Measurements from ENCODE around the gene LY9.
A peak's percentile ranks its signal among the peaks of the same experiment; 100 is the strongest.

LY9 gene

GRCh38 chr1:160795951-160796383 lies at the start of gene LY9:
TSS of gene LY9 (plus strand) at chr1:160796174. CDS start at chr1:160796188, 14 bp downstream.
- H3K27me3 ChIP-seq (ENCODE audit: insufficient read depth, insufficient read length): no peaks in the 10 kb centered on the region
- no peaks in the 10 kb centered on the region for H3K36me3 ChIP-seq (ENCODE audit: insufficient read depth, insufficient read length, low read length)
- no peak within 1 kb of the TSS for H3K4me3 ChIP-seq (ENCODE audit: insufficient read length, low read depth)
- H3K4me1 ChIP-seq (ENCODE audit: insufficient read depth, insufficient read length): no peaks in the 10 kb centered on the region
- no peak for DNase-seq (ENCODE audit: low read depth, low spot score)
- H3K9ac ChIP-seq (ENCODE audit: insufficient read length, low read depth): no peak within 1 kb of the TSS
- TF ChIP-seq ZNF274 (IDR thresholded peaks at IDR 0.05; ENCODE audit: low read depth, low read length) (no peak), YY1 (IDR thresholded peaks at IDR 0.05; ENCODE audit: insufficient read depth, insufficient read length) (no peak), SUZ12 (IDR thresholded peaks at IDR 0.05; ENCODE audit: extremely low read depth, insufficient read depth, insufficient read length) (no peak)
- H3K9me3 ChIP-seq (ENCODE audit: insufficient read depth, low read length): no peaks in the 10 kb centered on the region

GRCh38 chr1:160746836-160747500 lies 49.0 kb upstream of the LY9 start:
- Histone ChIP-seq H3K27me3 (ENCODE audit: insufficient read depth, insufficient read length) (no peaks in the 10 kb centered on the region), H3K36me3 (ENCODE audit: insufficient read depth, insufficient read length, low read length) (no peaks in the 10 kb centered on the region), H3K4me1 (ENCODE audit: insufficient read depth, insufficient read length) (no peaks in the 10 kb centered on the region), H3K4me3 (ENCODE audit: insufficient read length, low read depth) (no peak overlapping the region), H3K9me3 (ENCODE audit: insufficient read depth, low read length) (no peaks in the 10 kb centered on the region), H3K9ac (ENCODE audit: insufficient read length, low read depth) (no peak overlapping the region)
- DNase-seq (ENCODE audit: low read depth, low spot score): peak; percentile 49
- TF ChIP-seq SUZ12 (IDR thresholded peaks at IDR 0.05; ENCODE audit: extremely low read depth, insufficient read depth, insufficient read length) (no peak), ZNF274 (IDR thresholded peaks at IDR 0.05; ENCODE audit: low read depth, low read length) (no peak), YY1 (IDR thresholded peaks at IDR 0.05; ENCODE audit: insufficient read depth, insufficient read length) (no peak)

- Histone ChIP-seq H3K4me1 (ENCODE audit: insufficient read depth, insufficient read length) (no peaks in the 10 kb centered on the region), H3K36me3 (ENCODE audit: insufficient read depth, insufficient read length, low read length) (no peaks in the 10 kb centered on the region), H3K9me3 (ENCODE audit: insufficient read depth, low read length) (no peaks in the 10 kb centered on the region), H3K4me3 (ENCODE audit: insufficient read length, low read depth) (no peak overlapping the region), H3K27me3 (ENCODE audit: insufficient read depth, insufficient read length) (no peaks in the 10 kb centered on the region), H3K9ac (ENCODE audit: insufficient read length, low read depth) (no peak overlapping the region)
- TF ChIP-seq YY1 (IDR thresholded peaks at IDR 0.05; ENCODE audit: insufficient read depth, insufficient read length): no peak
- no peak for DNase-seq (ENCODE audit: low read depth, low spot score)
Measured at GRCh38 chr1:160747717-160748116, 48.3 kb upstream of the LY9 start.

- H3K9me3 ChIP-seq (ENCODE audit: insufficient read depth, low read length): no peaks in the 10 kb centered on the region
- no peaks in the 10 kb centered on the region for H3K36me3 ChIP-seq (ENCODE audit: insufficient read depth, insufficient read length, low read length)
- no peak for TF ChIP-seq YY1 (IDR thresholded peaks at IDR 0.05; ENCODE audit: insufficient read depth, insufficient read length)
- TF ChIP-seq SUZ12 (IDR thresholded peaks at IDR 0.05; ENCODE audit: extremely low read depth, insufficient read depth, insufficient read length): no peak
- TF ChIP-seq ZNF274 (IDR thresholded peaks at IDR 0.05; ENCODE audit: low read depth, low read length): no peak
- H3K4me3 ChIP-seq (ENCODE audit: insufficient read length, low read depth): no peak overlapping the region
- H3K4me1 ChIP-seq (ENCODE audit: insufficient read depth, insufficient read length): no peaks in the 10 kb centered on the region
- H3K9ac ChIP-seq (ENCODE audit: insufficient read length, low read depth): no peak overlapping the region
- no peak for DNase-seq (ENCODE audit: low read depth, low spot score)
- no peaks in the 10 kb centered on the region for H3K27me3 ChIP-seq (ENCODE audit: insufficient read depth, insufficient read length)
Measured at GRCh38 chr1:160748181-160748877, 47.6 kb upstream of the LY9 start.

- no peak for DNase-seq (ENCODE audit: low read depth, low spot score)
- Histone ChIP-seq H3K27me3 (ENCODE audit: insufficient read depth, insufficient read length) (no peaks in the 10 kb centered on the region), H3K4me1 (ENCODE audit: insufficient read depth, insufficient read length) (no peaks in the 10 kb centered on the region), H3K36me3 (ENCODE audit: insufficient read depth, insufficient read length, low read length) (no peaks in the 10 kb centered on the region), H3K9me3 (ENCODE audit: insufficient read depth, low read length) (no peaks in the 10 kb centered on the region), H3K4me3 (ENCODE audit: insufficient read length, low read depth) (no peak overlapping the region), H3K9ac (ENCODE audit: insufficient read length, low read depth) (no peak overlapping the region)
- TF ChIP-seq SUZ12 (IDR thresholded peaks at IDR 0.05; ENCODE audit: extremely low read depth, insufficient read depth, insufficient read length) (no peak), YY1 (IDR thresholded peaks at IDR 0.05; ENCODE audit: insufficient read depth, insufficient read length) (no peak), ZNF274 (IDR thresholded peaks at IDR 0.05; ENCODE audit: low read depth, low read length) (no peak)
Measured at GRCh38 chr1:160748878-160749269, 47.1 kb upstream of the LY9 start.

- Histone ChIP-seq H3K4me3 (ENCODE audit: insufficient read length, low read depth) (no peak overlapping the region), H3K27me3 (ENCODE audit: insufficient read depth, insufficient read length) (no peaks in the 10 kb centered on the region), H3K9ac (ENCODE audit: insufficient read length, low read depth) (no peak overlapping the region), H3K9me3 (ENCODE audit: insufficient read depth, low read length) (no peaks in the 10 kb centered on the region), H3K4me1 (ENCODE audit: insufficient read depth, insufficient read length) (no peaks in the 10 kb centered on the region), H3K36me3 (ENCODE audit: insufficient read depth, insufficient read length, low read length) (no peaks in the 10 kb centered on the region)
- no peak for DNase-seq (ENCODE audit: low read depth, low spot score)
- no peak for TF ChIP-seq SUZ12 (IDR thresholded peaks at IDR 0.05; ENCODE audit: extremely low read depth, insufficient read depth, insufficient read length)
Measured at GRCh38 chr1:160750608-160751007, 45.4 kb upstream of the LY9 start.

- Histone ChIP-seq H3K9me3 (ENCODE audit: insufficient read depth, low read length) (no peaks in the 10 kb centered on the region), H3K27me3 (ENCODE audit: insufficient read depth, insufficient read length) (no peaks in the 10 kb centered on the region), H3K4me3 (ENCODE audit: insufficient read length, low read depth) (no peak overlapping the region), H3K9ac (ENCODE audit: insufficient read length, low read depth) (no peak overlapping the region), H3K36me3 (ENCODE audit: insufficient read depth, insufficient read length, low read length) (no peaks in the 10 kb centered on the region), H3K4me1 (ENCODE audit: insufficient read depth, insufficient read length) (no peaks in the 10 kb centered on the region)
- no peak for TF ChIP-seq YY1 (IDR thresholded peaks at IDR 0.05; ENCODE audit: insufficient read depth, insufficient read length)
- DNase-seq (ENCODE audit: low read depth, low spot score): no peak
Measured at GRCh38 chr1:160752406-160752805, 43.6 kb upstream of the LY9 start.

Data from NT2/D1 (cell line).